GM12878 (cell line): ENCODE measurements around the gene USH2A. TPM values are rescaled to one million over a fixed set of nuclear protein-coding genes. Genes with fewer than 3 reads are reported as not detected.

Source experiments
- ATAC-seq: fragments of 200-7000 bp; cut with Tn5 transposase; 3 replicates; pipeline ENCODE4 v1.9.1; 2020; ENCODE audit warnings: mild to moderate bottlenecking, moderate library complexity
- BruUV-seq: library from RNA; stranded (reverse); fragments of 400-500 nt; replicated peaks from 2 replicates; lab custom pipeline; 2021; lab: Mats Ljungman, UMichigan
- CTCF ChIA-PET: fragments of 300-600 bp; sonication (Branson Sonifier 250); formaldehyde crosslinking; extraction: SDS; loops from one replicate; lab custom pipeline; 2021; ENCODE audit warnings: inconsistent platforms; lab: Yijun Ruan, JAX
- POLR2A ChIA-PET: fragments of 350-600 bp; formaldehyde crosslinking; extraction: SDS; loops from one replicate; lab custom pipeline; 2021; ENCODE audit warnings: inconsistent platforms; lab: Charles Lee
- RAD21 ChIA-PET: fragments of 300-600 bp; sonication (Branson Sonifier 250); formaldehyde crosslinking; loops from one replicate; lab custom pipeline; 2023; ENCODE audit warnings: antibody characterized with exemption; ENCODE audit not compliant: unreplicated experiment; lab: Charles Lee
- SMC1A ChIA-PET: fragments of 300-600 bp; sonication (Branson Sonifier 250); formaldehyde crosslinking; loops from one replicate; lab custom pipeline; 2023; ENCODE audit not compliant: unreplicated experiment, uncharacterized antibody; lab: Charles Lee
- DNase-seq: peaks from one replicate; pipeline ENCODE4 v3.0.0-alpha.2; 2011; ENCODE audit warnings: low read depth, low spot score
- FAIRE-seq: peaks from 3 replicates; lab custom pipeline; 2011; peaks lifted over from hg19 to GRCh38; lab: Jason Lieb, UNC
- H2AFZ ChIP-seq: 2 replicates; pipeline ENCODE4 v1.6.0; 2011; ENCODE audit warnings: low read depth, low read length, control low read depth; ENCODE audit not compliant: control insufficient read depth
- H3K27ac ChIP-seq: 2 replicates; pipeline ENCODE4 v1.5.1; 2011; ENCODE audit warnings: control low read depth; ENCODE audit not compliant: control insufficient read depth, insufficient read depth
- H3K27me3 ChIP-seq, 2 experiments: replicated peaks in 1 of 2; 2 replicates each; pipeline versions ENCODE4 v1.6.0 to v1.6.1; 2011; ENCODE audit warnings: low read length in 1 of 2; ENCODE audit not compliant: control insufficient read depth in 2 of 2, insufficient read depth in 2 of 2
- H3K36me3 ChIP-seq, 2 experiments: 2 replicates each; pipeline ENCODE4 v1.5.1; 2011; ENCODE audit warnings: low read length in 1 of 2; ENCODE audit not compliant: control insufficient read depth in 2 of 2, insufficient read depth in 2 of 2
- H3K4me1 ChIP-seq: 2 replicates; pipeline ENCODE4 v1.6.1; 2011; ENCODE audit warnings: mild to moderate bottlenecking, low read length, moderate library complexity, mixed read lengths; ENCODE audit not compliant: control insufficient read depth, insufficient read depth
- H3K4me2 ChIP-seq: 2 replicates; pipeline ENCODE4 v1.6.0; 2011; ENCODE audit warnings: control low read depth; ENCODE audit not compliant: control insufficient read depth, insufficient read depth
- H3K4me3 ChIP-seq: fragments of 200-600 bp; sonication (generic); 2 replicates; pipeline ENCODE4 v1.5.1; 2016
- H3K79me2 ChIP-seq: 2 replicates; pipeline ENCODE4 v1.6.0; 2011; ENCODE audit warnings: low read length; ENCODE audit not compliant: control insufficient read depth, insufficient read depth
- H3K9ac ChIP-seq: 2 replicates; pipeline ENCODE4 v1.8.0; 2011; ENCODE audit warnings: low read length, control low read depth, mixed read lengths; ENCODE audit not compliant: control insufficient read depth, insufficient read depth
- H3K9me3 ChIP-seq: replicated peaks from 3 replicates; pipeline ENCODE4 v1.5.1; 2011; ENCODE audit warnings: mild to moderate bottlenecking, low read length; ENCODE audit not compliant: control insufficient read depth, insufficient read depth
- H4K20me1 ChIP-seq: 2 replicates; pipeline ENCODE4 v1.6.0; 2011; ENCODE audit not compliant: control insufficient read depth, insufficient read depth
- BHLHE40 ChIP-seq, 2 experiments: fragments of 450-650 bp in 1 of 2; IDR thresholded peaks; 2 replicates each; pipeline ENCODE4 v1.6.1; 2011 to 2017; ENCODE audit warnings: low read depth in 2 of 2, borderline replicate concordance in 1 of 2, improper control_type of control experiment in 1 of 2, low read length in 1 of 2, mild to moderate bottlenecking in 1 of 2
- KLF5 ChIP-seq: fragments of 450-650 bp; IDR thresholded peaks from 2 replicates; pipeline ENCODE4 v1.6.1; 2014; ENCODE audit warnings: mild to moderate bottlenecking; ENCODE audit not compliant: partially characterized antibody
- MYC ChIP-seq: IDR thresholded peaks from 2 replicates; pipeline ENCODE4 v1.6.1; 2011; ENCODE audit warnings: mild to moderate bottlenecking, low read length, moderate library complexity, inconsistent platforms; ENCODE audit not compliant: insufficient read depth, insufficient replicate concordance, insufficient read length, severe bottlenecking
- RAD51 ChIP-seq: fragments of 450-650 bp; IDR thresholded peaks from 2 replicates; pipeline ENCODE4 v1.6.1; 2016; ENCODE audit warnings: moderate library complexity, mild to moderate bottlenecking, inconsistent platforms
- SREBF2 ChIP-seq: IDR thresholded peaks from 2 replicates; pipeline ENCODE4 v1.6.1; 2012; ENCODE audit warnings: mild to moderate bottlenecking, low read length
- WRNIP1 ChIP-seq: IDR thresholded peaks from 2 replicates; pipeline ENCODE4 v1.6.1; 2011; ENCODE audit warnings: low read depth, low read length, improper control_type of control experiment, borderline replicate concordance
- ZSCAN29 ChIP-seq: fragments of 450-650 bp; IDR thresholded peaks from 2 replicates; pipeline ENCODE4 v1.6.1; 2017; ENCODE audit warnings: mild to moderate bottlenecking, moderate library complexity
- WGBS: methylation state at CpG from one replicate; pipeline ENCODE4 v1.1.6; 2016; ENCODE audit warnings: low lambda C conversion rate; ENCODE audit not compliant: insufficient replicate concordance, insufficient coverage; ENCODE audit errors: missing lambda C conversion rate; 5-methylcytosine and 5-hydroxymethylcytosine counted together
- in situ Hi-C: fragments of 300-500 bp; cut with MboI; formaldehyde crosslinking; loops from 9 replicates; pipeline ENCODE4 v1.14.3; 2018; ENCODE audit warnings: mixed read lengths
- intact Hi-C: fragments of 100-400 bp; cut with micrococcal nuclease; formaldehyde crosslinking; loops from one replicate; pipeline ENCODE4 v1.14.2; 2022; ENCODE audit not compliant: unreplicated experiment
- polyA plus RNA-seq, 11 experiments: library from polyadenylated mRNA; depleted of rRNA in 4 of 11; unstranded in 6 of 11; stranded (reverse) in 5 of 11; fragments of >200 nt; fragmentation: Nextera tagmentation in 4 of 11; fragmentation: Illumina TruSeq in 1 of 11; extraction: Ambion mirVana in 4 of 11; extraction: Trizol in 1 of 11; gene quantifications; 1 replicate in 1 of 11; 2 replicates in 10 of 11; pipeline versions ENCODE4 v1.2.1 to v1.2.3, GENCODE V29; 2011 to 2016; ENCODE audit warnings: inconsistent platforms in 2 of 11, missing spikeins in 2 of 11, low read depth in 1 of 11
- total RNA-seq, 4 experiments: library from RNA; depleted of rRNA in 3 of 4; stranded (reverse); fragments of >200 nt in 3 of 4; fragmentation: Illumina TruSeq in 1 of 4; extraction: Trizol in 1 of 4; gene quantifications; 2 replicates each; pipeline versions ENCODE4 v1.2.1 to v1.2.3, GENCODE V29; 2013 to 2021
- TF ChIP-seq, protein P1 (sequence below): fragments of 450-650 bp; IDR thresholded peaks from 2 replicates; pipeline ENCODE4 v1.6.1; 2016; ENCODE audit warnings: mild to moderate bottlenecking
- TF ChIP-seq, protein P2 (sequence below), 3 experiments: IDR thresholded peaks in 2 of 3; conservative IDR thresholded peaks in 1 of 3; 2 replicates each; pipeline ENCODE4 v1.5.1; 2011; ENCODE audit warnings: low read depth in 3 of 3, low read length in 3 of 3, mild to moderate bottlenecking in 3 of 3, control low read depth in 2 of 3, moderate library complexity in 2 of 3, inconsistent platforms in 1 of 3, mixed read lengths in 1 of 3; ENCODE audit not compliant: control insufficient read depth in 2 of 3, insufficient read depth in 1 of 3; ENCODE audit errors: extremely low read depth in 1 of 3
- TF ChIP-seq, protein P3 (sequence below): IDR thresholded peaks from 2 replicates; pipeline ENCODE4 v1.6.1; 2011; ENCODE audit warnings: borderline replicate concordance, low read depth, mild to moderate bottlenecking, moderate library complexity, mixed read lengths, low read length; ENCODE audit not compliant: insufficient read depth; ENCODE audit errors: extremely low read length
- TF ChIP-seq, protein P4 (sequence below): IDR thresholded peaks from 2 replicates; pipeline ENCODE4 v1.6.1; 2011; ENCODE audit warnings: low read depth, mild to moderate bottlenecking, low read length, moderate library complexity, borderline replicate concordance; ENCODE audit errors: extremely low read depth
- TF ChIP-seq, protein P5 (sequence below): fragments of 450-650 bp; IDR thresholded peaks from 2 replicates; pipeline ENCODE4 v1.6.1; 2017; ENCODE audit warnings: antibody characterized with exemption, mild to moderate bottlenecking, moderate library complexity

Gene USH2A
- total and polyA plus RNA-seq, 10 of the 15 experiments (the other 5 are each of a cell fraction or from before 2014, with no cell fraction given): under 0.01 to 0.20 (median 0.01) TPM; not detected in 2

DNA sequence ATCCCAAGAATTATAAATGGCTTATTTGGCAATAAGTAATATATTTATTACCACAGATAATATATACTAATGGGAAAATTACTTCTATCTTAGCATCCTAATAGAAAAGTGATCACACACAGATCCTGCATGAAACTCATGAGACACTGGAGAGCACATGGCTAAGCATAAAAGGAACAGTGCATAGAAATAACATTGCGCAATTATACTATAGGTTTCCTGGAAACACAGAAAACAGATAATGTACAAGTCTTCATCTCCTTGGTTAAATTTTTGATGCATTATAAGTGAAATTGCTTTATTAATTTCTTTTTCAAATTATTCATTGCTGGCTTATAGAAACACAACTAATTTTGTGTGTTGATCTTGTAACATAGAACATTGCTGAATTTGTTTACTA lies 210.4 kb downstream of the USH2A start:
- SMC1A ChIA-PET: interaction anchor here (0.6 to 1.2 kb wide), 2 partner anchors 8 to 123 kb away, joined by 3 read pairs; no protein-coding TSS in a partner anchor
- 96% methylated on average over 1 of the region's 1 CpG for WGBS
- CTCF ChIA-PET: no interaction called here

More for the DNA sequence above, 210.4 kb downstream of the USH2A start:
- POLR2A ChIA-PET: no interaction called here
- H3K27me3 ChIP-seq: no peaks in the 10 kb centered on the region
- no peak overlapping the region for H3K27ac ChIP-seq
- no peaks in the 10 kb centered on the region for H3K36me3 ChIP-seq
- intact Hi-C loops (no loop called here), in situ Hi-C loops (no loop called here)
- H3K4me3 ChIP-seq: no peak overlapping the region
- FAIRE-seq (no peak), DNase-seq (no peak), ATAC-seq (no peak)
- H2AFZ ChIP-seq: no peak overlapping the region
- TF ChIP-seq, protein P1, sequence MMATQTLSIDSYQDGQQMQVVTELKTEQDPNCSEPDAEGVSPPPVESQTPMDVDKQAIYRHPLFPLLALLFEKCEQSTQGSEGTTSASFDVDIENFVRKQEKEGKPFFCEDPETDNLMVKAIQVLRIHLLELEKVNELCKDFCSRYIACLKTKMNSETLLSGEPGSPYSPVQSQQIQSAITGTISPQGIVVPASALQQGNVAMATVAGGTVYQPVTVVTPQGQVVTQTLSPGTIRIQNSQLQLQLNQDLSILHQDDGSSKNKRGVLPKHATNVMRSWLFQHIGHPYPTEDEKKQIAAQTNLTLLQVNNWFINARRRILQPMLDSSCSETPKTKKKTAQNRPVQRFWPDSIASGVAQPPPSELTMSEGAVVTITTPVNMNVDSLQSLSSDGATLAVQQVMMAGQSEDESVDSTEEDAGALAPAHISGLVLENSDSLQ: no peak
- TF ChIP-seq ZSCAN29 (no peak), SREBF2 (no peak), BHLHE40 (IDR thresholded peaks at IDR 0.05; ENCODE audit: borderline replicate concordance in 1 of 2, low read depth in 2 of 2, low read length in 1 of 2) (no peak), RAD51 (no peak), WRNIP1 (no peak), MYC (no peak), KLF5 (no peak)
- TF ChIP-seq, protein P2, sequence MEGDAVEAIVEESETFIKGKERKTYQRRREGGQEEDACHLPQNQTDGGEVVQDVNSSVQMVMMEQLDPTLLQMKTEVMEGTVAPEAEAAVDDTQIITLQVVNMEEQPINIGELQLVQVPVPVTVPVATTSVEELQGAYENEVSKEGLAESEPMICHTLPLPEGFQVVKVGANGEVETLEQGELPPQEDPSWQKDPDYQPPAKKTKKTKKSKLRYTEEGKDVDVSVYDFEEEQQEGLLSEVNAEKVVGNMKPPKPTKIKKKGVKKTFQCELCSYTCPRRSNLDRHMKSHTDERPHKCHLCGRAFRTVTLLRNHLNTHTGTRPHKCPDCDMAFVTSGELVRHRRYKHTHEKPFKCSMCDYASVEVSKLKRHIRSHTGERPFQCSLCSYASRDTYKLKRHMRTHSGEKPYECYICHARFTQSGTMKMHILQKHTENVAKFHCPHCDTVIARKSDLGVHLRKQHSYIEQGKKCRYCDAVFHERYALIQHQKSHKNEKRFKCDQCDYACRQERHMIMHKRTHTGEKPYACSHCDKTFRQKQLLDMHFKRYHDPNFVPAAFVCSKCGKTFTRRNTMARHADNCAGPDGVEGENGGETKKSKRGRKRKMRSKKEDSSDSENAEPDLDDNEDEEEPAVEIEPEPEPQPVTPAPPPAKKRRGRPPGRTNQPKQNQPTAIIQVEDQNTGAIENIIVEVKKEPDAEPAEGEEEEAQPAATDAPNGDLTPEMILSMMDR (IDR thresholded peaks at IDR 0.05 in 2 of 3, conservative IDR thresholded peaks at IDR 0.05 in 1 of 3; ENCODE audit: control insufficient read depth in 2 of 3, extremely low read depth in 1 of 3, insufficient read depth in 1 of 3, low read depth in 3 of 3, low read length in 3 of 3): no peak
- TF ChIP-seq, protein P3, sequence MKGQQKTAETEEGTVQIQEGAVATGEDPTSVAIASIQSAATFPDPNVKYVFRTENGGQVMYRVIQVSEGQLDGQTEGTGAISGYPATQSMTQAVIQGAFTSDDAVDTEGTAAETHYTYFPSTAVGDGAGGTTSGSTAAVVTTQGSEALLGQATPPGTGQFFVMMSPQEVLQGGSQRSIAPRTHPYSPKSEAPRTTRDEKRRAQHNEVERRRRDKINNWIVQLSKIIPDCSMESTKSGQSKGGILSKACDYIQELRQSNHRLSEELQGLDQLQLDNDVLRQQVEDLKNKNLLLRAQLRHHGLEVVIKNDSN: no peak
- TF ChIP-seq, protein P4, sequence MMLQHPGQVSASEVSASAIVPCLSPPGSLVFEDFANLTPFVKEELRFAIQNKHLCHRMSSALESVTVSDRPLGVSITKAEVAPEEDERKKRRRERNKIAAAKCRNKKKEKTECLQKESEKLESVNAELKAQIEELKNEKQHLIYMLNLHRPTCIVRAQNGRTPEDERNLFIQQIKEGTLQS: no peak
- TF ChIP-seq, protein P5, sequence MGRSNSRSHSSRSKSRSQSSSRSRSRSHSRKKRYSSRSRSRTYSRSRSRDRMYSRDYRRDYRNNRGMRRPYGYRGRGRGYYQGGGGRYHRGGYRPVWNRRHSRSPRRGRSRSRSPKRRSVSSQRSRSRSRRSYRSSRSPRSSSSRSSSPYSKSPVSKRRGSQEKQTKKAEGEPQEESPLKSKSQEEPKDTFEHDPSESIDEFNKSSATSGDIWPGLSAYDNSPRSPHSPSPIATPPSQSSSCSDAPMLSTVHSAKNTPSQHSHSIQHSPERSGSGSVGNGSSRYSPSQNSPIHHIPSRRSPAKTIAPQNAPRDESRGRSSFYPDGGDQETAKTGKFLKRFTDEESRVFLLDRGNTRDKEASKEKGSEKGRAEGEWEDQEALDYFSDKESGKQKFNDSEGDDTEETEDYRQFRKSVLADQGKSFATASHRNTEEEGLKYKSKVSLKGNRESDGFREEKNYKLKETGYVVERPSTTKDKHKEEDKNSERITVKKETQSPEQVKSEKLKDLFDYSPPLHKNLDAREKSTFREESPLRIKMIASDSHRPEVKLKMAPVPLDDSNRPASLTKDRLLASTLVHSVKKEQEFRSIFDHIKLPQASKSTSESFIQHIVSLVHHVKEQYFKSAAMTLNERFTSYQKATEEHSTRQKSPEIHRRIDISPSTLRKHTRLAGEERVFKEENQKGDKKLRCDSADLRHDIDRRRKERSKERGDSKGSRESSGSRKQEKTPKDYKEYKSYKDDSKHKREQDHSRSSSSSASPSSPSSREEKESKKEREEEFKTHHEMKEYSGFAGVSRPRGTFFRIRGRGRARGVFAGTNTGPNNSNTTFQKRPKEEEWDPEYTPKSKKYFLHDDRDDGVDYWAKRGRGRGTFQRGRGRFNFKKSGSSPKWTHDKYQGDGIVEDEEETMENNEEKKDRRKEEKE: no peak
- no peaks in the 10 kb centered on the region for H3K79me2 ChIP-seq
- BruUV-seq: no TSS peak
- no peaks in the 10 kb centered on the region for H3K4me1 ChIP-seq
- H3K9ac ChIP-seq: no peak overlapping the region
- H3K4me2 ChIP-seq: no peak overlapping the region
- H3K9me3 ChIP-seq: no peaks in the 10 kb centered on the region
- no peaks in the 10 kb centered on the region for H4K20me1 ChIP-seq
- RAD21 ChIA-PET: no interaction called here
